Mesendoderm (in vitro differentiated cells): Measurements from ENCODE around the gene ZDHHC22.

ENCODE experiments used
- DNase-seq: peaks from one replicate; pipeline ENCODE4 v3.0.0; 2013
- H2AK5ac ChIP-seq: 2 replicates; pipeline ENCODE4 v1.6.1; 2013; ENCODE audit warnings: low read length, inconsistent platforms
- H2BK120ac ChIP-seq: 2 replicates; pipeline ENCODE4 v1.6.1; 2013; ENCODE audit warnings: low read depth, mild to moderate bottlenecking, low read length, moderate library complexity, mixed read lengths
- H2BK15ac ChIP-seq: replicated peaks from 2 replicates; pipeline ENCODE4 v1.6.1; 2013; ENCODE audit warnings: low read depth, mild to moderate bottlenecking, moderate library complexity
- H2BK5ac ChIP-seq: 2 replicates; pipeline ENCODE4 v1.6.1; 2013; ENCODE audit warnings: low read length, inconsistent platforms
- H3K18ac ChIP-seq: 2 replicates; pipeline ENCODE4 v1.6.1; 2013; ENCODE audit warnings: mild to moderate bottlenecking, low read length, mixed read lengths
- H3K23ac ChIP-seq: one replicate; pipeline ENCODE4 v1.6.1; 2013; ENCODE audit warnings: low read length
- H3K27ac ChIP-seq: 2 replicates; pipeline ENCODE4 v1.5.1; 2013; ENCODE audit warnings: low read depth, mild to moderate bottlenecking, inconsistent platforms, low read length, moderate library complexity
- H3K27me3 ChIP-seq: 2 replicates; pipeline ENCODE4 v1.6.1; 2013; ENCODE audit warnings: low read length, control low read depth, mild to moderate bottlenecking, inconsistent platforms; ENCODE audit not compliant: insufficient read depth, poor library complexity
- H3K36me3 ChIP-seq: 2 replicates; pipeline ENCODE4 v1.6.1; 2013; ENCODE audit warnings: low read length, inconsistent platforms; ENCODE audit not compliant: control insufficient read depth, insufficient read depth
- H3K4ac ChIP-seq: one replicate; pipeline ENCODE4 v1.6.1; 2013; ENCODE audit warnings: low read depth, mild to moderate bottlenecking, low read length, moderate library complexity
- H3K4me1 ChIP-seq: 2 replicates; pipeline ENCODE4 v1.6.1; 2013; ENCODE audit warnings: low read depth, low read length, inconsistent platforms; ENCODE audit not compliant: control insufficient read depth
- H3K4me2 ChIP-seq: 2 replicates; pipeline ENCODE4 v1.6.1; 2013; ENCODE audit warnings: low read length
- H3K4me3 ChIP-seq: 2 replicates; pipeline ENCODE4 v1.5.1; 2013; ENCODE audit warnings: mild to moderate bottlenecking, low read length
- H3K56ac ChIP-seq: one replicate; pipeline ENCODE4 v1.6.1; 2013; ENCODE audit warnings: low read length
- H3K79me1 ChIP-seq: 2 replicates; pipeline ENCODE4 v1.6.1; 2013; ENCODE audit warnings: low read length, inconsistent platforms
- H3K79me2 ChIP-seq: 2 replicates; pipeline ENCODE4 v1.6.1; 2013; ENCODE audit warnings: mild to moderate bottlenecking, low read length; ENCODE audit not compliant: control insufficient read depth, insufficient read depth
- H3K9ac ChIP-seq: 2 replicates; pipeline ENCODE4 v1.6.1; 2013; ENCODE audit warnings: low read length, inconsistent platforms
- H4K5ac ChIP-seq: one replicate; pipeline ENCODE4 v1.6.1; 2013; ENCODE audit warnings: low read length
- H4K8ac ChIP-seq: one replicate; pipeline ENCODE4 v1.6.1; 2013; ENCODE audit warnings: low read depth, mild to moderate bottlenecking, control low read depth, low read length, moderate library complexity
- WGBS: extraction: QIAGEN DNeasy Blood & Tissue Kit; methylation state at CpG from one replicate; pipeline ENCODE4 v1.1.7; 2013; ENCODE audit warnings: low lambda C conversion rate, missing lambda C conversion rate; ENCODE audit not compliant: insufficient coverage; ENCODE audit errors: extremely low coverage; 5-methylcytosine and 5-hydroxymethylcytosine counted together

ZDHHC22 gene

DNA sequence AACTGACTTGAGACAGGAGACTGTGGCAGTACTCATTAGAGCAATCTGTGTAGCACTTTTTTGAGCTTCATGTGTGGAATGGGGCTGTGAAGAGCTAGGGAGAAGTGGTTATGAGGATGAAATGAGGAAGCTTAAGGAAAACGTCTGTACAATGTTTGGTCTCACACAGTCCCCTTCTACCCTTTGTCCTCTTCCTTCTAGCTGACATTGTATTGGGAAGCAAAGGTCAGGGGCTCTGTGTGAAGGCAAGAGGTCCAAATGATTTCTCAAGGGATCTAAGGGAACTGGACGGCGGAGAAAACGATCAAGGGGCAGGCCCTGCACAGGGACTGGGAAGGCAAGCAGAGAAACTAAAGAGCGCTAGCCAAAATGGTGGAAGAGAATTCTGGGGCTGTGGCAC, 56.6 kb downstream of the ZDHHC22 start:
- no peak for DNase-seq
- Histone ChIP-seq H3K36me3 (no peaks in the 10 kb centered on the region), H3K4me1 (peaks cover 15% of the 10 kb centered on the region), H2BK120ac (peak overlapping the region; percentile 70), H4K8ac (no peak overlapping the region), H3K27ac (peak overlapping the region; percentile 96), H3K23ac (peak overlapping the region; percentile 39), H3K18ac (peak overlapping the region; percentile 94), H2AK5ac (peak overlapping the region; percentile 1), H3K56ac (peak overlapping the region; percentile 73), H2BK5ac (peak overlapping the region; percentile 92), H3K4me3 (no peak overlapping the region), H2BK15ac (peak overlapping the region; percentile 4), H3K9ac (peak overlapping the region; percentile 29), H4K5ac (peak overlapping the region; percentile 14), H3K4ac (peak overlapping the region; percentile 63), H3K27me3 (no peaks in the 10 kb centered on the region), H3K79me2 (no peaks in the 10 kb centered on the region), H3K4me2 (peak overlapping the region; percentile 4), H3K79me1 (no peaks in the 10 kb centered on the region)
- no CpG with 5 or more reads among the region's 5 CpGs for WGBS

DNA sequence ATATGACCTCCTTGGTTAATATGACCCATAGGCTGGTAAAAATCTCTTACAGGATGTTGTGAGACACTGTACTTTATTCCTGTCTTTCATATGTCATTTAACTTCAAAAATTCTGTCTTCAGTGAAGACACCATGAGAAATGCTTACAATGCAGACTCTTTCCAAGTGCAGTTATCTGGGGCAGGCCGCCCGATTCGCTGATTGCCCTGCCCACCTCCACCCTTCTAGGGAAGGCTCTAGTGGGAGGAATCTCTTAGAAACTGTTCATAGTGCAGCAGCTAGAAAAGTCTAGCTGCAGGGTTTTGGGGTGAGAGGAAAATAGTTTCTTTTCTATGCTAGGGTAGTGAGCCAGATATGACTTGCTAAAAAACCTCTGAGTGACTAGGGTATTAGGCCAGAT, 58.5 kb downstream of the ZDHHC22 start:
- H4K5ac ChIP-seq = no peak overlapping the region
- no peak overlapping the region for H4K8ac ChIP-seq
- H3K18ac ChIP-seq = peak overlapping the region; percentile 52
- H3K4me1 ChIP-seq = peaks cover 10% of the 10 kb centered on the region
- peak overlapping the region; percentile 19 for H2BK120ac ChIP-seq
- DNase-seq = no peak
- no peak overlapping the region for H3K9ac ChIP-seq
- H2BK15ac ChIP-seq = no peak overlapping the region
- H2BK5ac ChIP-seq = no peak overlapping the region
- H3K4ac ChIP-seq = peak overlapping the region; percentile 43
- no peak overlapping the region for H3K4me3 ChIP-seq
- WGBS = no CpG with 5 or more reads among the region's 3 CpGs
- no peak overlapping the region for H3K4me2 ChIP-seq
- peak overlapping the region; percentile 35 for H3K56ac ChIP-seq
- no peak overlapping the region for H3K23ac ChIP-seq
- no peak overlapping the region for H2AK5ac ChIP-seq
- H3K27me3 ChIP-seq = no peaks in the 10 kb centered on the region
- H3K27ac ChIP-seq = no peak overlapping the region
- H3K79me2 ChIP-seq = no peaks in the 10 kb centered on the region
- H3K79me1 ChIP-seq = no peaks in the 10 kb centered on the region
- no peaks in the 10 kb centered on the region for H3K36me3 ChIP-seq

DNA sequence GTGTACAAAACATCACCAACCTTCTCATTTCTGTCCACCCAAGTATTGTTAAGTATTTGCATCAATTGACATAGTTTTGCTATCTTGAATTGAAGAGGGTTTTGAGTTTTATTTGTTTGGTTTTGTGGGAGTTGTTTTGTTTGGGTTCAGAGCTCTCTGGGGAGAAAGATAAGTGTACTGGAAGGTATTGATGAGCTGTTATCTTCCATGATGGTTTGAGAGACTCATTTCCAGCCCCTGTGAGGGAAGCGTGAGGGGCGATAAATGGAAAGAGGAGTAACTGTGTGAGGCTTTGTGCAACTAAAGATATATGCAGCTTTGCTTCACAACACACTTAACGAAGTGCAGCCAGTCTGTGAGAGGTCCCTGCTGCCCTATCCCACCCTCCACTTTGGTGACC, 59.2 kb downstream of the ZDHHC22 start:
- no peak for DNase-seq
- Histone ChIP-seq H3K23ac (no peak overlapping the region), H3K27me3 (no peaks in the 10 kb centered on the region), H3K56ac (no peak overlapping the region), H2BK15ac (no peak overlapping the region), H3K9ac (no peak overlapping the region), H3K79me2 (no peaks in the 10 kb centered on the region), H3K18ac (peak overlapping the region; percentile 6), H3K27ac (peak overlapping the region; percentile 4), H4K5ac (no peak overlapping the region), H3K4me3 (no peak overlapping the region), H2BK120ac (peak overlapping the region; percentile 19), H3K79me1 (no peaks in the 10 kb centered on the region), H2AK5ac (no peak overlapping the region), H2BK5ac (no peak overlapping the region), H3K36me3 (no peaks in the 10 kb centered on the region), H3K4me1 (peaks cover 10% of the 10 kb centered on the region), H3K4me2 (no peak overlapping the region), H3K4ac (peak overlapping the region; percentile 73), H4K8ac (no peak overlapping the region)
- no CpG with 5 or more reads among the region's 3 CpGs for WGBS
